GM21447 (cell line): ENCODE measurements around the gene TK2.
A peak's percentile ranks its signal among the peaks of the same experiment; 100 is the strongest.
"Not testable (repeated sequence)": the region's sequence is repeated elsewhere in the genome, so short reads cannot be mapped to it uniquely, and the experiment has no call there.

Experiments
- ATAC-seq: cut with Tn5 transposase; IDR thresholded peaks from one replicate; pipeline ENCODE4 v1.9.1; 2021; ENCODE audit not compliant: unreplicated experiment

Gene TK2

DNA sequence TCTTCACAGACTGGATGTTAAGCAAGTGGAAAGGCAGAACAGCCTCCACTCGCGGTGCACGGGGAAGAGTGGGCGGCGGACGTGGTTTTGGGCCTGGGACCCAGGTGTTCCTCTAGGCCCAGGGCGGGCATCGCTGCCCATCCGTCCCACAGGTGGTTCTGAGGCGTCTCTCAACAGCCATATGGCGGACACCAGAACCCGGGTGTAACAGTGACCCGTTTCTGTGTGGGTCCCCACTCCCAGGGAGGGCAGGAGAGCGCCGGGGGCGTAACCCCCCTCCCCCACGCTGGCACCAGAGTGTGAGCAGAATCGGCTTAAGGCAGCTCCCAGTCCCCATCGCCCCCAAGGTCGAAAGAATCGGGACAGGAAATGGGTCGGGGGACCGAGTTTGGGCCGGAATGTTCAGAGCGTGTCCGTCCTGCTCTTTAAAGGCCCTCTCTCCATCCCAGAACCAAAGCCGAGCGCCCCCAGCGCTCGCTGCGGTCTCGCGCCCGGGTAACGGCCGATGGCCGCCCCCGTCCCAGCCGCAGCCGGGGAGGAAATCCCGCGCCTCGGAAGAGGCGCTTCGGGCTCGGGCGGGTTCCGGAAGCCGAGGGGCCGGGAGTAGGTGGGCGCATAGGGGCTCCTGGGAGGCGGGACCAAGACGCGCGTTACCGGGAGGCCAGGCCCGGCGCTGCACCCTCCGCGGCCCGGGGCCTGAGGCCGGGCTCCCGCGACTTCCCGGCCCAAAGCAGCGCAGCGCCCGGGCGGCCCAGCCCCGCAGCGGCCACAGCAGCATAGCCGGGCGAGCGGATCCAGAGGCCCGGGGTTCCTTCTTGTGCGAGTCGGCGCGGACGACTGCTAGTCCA is at the start of gene TK2:
TK2 (minus strand) TSS at position 839 of the 848 bp plus-strand sequence; CDS start at position 778, 61 bp downstream.
- ATAC-seq: no peak

DNA sequence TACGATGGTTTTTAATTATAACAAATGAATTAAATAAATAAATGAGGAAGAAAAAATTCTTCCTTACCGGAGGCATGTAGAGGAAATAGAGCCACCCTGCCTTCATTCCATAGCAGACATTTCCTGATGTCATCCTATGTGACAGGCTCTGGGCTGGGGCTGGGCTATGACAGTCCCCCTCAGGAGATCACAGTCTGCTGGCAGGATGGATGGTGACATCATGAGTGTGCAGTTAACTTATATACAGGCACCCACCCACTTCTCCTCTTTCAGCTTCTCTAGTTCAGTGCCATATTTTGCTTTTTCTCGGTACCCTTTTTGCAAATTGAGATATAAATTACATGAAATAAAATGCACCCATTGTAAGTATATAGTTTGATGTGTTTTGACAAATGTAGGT is 48.2 kb upstream of the TK2 start:
- ATAC-seq: no peak

DNA sequence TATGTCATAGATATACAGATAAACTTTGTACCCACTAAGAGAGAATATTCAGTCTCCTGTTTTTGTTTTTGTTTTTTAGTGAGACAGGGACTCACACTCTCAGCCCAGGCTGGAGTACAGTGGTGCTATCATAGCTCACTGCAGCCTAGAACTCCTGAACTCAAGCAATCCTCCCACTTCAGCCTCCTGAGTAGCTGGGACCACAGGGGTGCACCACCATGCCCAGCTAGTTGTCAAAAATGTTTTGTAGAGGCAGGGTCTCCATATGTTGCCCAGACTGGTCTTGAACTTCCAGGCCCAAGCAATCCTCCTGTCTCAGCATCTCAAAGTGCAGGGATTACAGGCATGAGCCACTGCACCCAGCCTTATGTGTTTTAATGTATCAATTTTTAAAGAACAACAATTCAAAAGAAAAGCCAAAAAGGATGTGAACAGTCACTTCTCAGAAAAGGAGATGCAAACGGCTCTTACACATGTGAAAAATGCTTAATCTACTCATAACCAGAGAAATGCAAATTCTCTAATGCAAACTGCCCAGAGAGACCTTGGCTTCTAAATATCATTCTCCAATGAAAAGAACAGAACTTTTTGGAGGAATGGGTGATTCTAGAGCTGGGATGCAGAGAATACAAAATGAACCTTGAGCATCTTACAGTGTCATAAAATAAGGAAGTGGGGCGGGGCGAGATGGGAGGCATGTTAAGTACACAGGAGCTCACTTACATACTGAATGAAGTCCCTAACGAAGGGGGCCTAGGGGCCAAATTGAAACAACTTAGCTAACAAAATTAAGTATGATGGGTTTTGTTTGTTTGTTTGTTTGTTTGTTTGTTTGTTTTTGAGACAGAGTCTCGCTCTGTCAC is 47.3 kb upstream of the TK2 start:
- ATAC-seq: no peak

DNA sequence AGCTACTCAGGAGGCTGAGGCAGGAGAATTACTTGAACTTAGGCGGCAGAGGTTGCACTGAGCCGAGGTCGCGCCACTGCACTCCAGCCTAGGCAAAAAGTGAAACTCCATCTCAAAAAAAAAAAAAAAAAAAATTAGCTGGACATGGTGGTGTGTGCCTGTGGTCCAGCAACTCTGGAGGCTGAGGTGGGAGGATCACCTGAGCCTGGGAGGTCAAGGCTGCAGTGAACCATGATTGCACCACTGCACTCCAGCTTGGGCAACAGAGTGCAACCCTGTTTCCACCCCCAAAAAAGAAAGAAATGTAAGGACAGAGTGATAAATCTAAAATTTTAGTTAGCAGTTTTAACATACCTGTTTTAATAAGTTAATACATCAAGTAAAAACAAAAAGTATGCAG is 46.6 kb upstream of the TK2 start:
- not testable (repeated sequence) for ATAC-seq

DNA sequence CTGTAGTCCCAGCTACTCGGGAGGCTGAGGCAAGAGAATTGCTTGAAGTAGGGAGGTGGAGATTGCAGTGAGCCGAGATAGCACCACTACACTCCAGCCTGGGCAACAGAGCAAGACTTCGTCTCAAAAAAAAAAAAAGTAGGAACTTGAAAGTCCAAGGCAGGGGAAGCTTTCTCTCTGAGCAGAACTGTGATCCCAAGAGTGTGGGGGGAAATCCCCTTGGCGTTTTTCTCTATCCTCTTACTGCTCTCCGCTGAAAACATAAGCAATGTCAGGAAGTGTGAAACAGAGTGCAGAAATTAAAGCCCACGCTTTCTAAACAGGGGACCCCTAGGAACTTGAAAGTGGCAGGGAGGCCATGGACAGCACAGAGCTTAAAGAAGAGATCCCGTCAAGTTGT is 44.8 kb upstream of the TK2 start:
- ATAC-seq: no peak

DNA sequence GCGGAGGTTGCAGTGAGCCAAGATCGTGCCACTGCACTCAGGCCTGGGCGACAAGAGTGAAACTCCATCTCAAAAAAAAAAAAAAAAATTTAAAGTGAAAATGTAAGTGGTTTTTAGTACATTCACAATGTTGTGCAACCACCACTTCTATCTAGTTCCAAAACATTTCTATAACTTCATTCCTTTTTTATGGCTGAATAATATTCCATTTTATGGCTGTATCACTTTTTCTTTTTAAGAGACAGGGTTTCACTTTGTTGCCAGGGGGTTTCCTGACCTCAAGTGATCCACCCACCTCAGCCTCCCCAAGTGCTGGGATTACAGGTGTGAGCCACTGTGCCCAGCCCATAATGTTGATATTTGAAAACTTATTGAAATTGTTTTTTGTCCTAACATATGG is 42.9 kb upstream of the TK2 start:
- ATAC-seq: no peak

DNA sequence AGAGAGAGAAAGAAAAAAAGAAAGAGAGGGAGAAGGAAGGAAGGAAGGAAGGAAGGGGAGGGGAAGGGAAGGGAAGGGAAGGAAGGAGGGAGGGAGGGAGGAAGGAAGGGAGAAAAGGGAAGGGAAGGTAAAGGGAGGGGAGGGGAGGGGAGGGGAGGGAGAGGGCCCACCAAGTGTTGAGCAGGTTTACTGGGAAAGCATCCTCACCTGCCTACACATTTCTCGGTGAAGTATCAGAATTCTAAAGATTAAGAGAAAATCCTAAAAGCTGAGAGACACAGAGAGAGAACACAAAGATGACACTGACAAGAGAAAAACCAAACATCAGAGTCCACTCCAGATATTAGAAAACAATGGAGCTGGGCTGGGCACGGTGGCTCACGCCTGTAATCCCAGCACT is 42.3 kb upstream of the TK2 start:
- ATAC-seq: no peak

DNA sequence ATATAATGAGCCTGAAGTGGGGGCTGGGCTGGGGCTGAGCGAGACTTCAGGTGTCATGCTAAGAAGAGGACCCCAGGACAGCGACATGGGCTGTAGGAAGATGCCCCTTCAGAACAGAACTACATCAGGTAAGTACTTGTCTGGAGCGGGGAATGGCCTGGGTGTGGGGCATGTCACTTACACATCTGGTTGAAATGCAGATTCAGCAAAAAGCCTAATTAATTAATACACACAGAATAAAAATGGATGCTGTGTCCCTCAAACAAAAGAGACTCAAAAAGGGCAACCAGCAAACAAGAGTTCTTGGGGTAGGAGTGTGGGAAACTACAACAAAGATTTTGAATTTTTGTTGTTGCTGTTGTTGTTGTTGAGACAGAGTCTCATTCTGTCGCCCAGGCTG is 41.1 kb upstream of the TK2 start:
- ATAC-seq: no peak

DNA sequence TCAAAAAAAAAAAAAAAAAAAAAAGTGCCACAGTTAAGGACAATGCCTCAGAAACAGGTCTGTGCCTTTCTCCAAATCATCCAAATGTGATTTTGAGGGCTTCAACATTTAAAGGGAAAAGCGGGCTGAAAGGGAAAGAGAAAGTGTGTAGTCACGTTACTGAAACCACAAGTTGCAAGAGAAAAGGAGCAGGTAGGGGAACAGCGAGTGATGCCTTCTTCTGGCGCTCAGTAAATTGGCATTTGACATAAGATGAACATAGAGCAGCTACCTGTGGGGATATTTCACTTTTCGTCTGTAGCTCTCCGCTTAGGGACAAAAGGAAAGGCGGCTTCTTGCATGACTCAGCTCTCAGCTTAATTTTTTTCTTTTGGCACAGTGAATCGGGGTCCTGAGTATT is 40.4 kb upstream of the TK2 start:
- no peak for ATAC-seq

DNA sequence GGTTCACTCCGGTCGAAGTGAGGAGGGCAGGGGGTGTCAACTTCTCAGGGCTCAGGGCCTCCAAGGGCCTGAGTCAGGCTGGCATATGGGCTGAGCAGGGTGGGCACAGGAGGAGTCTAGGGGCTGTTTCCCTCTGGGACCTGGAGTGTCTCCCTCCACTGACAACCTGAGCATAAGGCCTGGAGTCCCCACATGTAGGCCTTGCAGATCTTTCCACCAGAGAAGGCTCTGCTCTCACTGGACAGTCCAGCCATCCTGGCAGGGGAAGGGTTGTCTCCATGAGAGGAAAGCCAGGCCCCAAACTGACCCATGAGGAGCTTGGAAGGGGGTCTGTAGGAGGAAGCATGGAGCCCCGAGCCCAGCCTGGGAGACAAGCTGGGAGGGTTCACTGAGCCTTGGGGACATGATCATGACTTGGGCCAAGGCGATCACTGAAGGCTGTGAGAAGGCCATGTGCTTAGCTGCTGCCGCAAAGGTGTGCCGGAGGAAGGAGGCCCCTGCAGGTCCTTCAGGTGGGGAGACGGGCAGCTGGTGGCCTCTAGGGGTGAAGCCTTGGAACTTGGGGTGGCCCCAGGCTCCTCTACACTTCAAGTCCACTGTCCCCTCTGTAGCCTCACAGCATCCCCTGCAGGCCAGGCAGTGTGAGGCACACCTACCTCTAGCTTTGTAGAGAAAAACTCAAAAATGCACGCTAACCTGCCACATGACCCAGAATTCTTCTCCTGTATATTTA is 39.2 kb upstream of the TK2 start:
- peak; percentile 73 for ATAC-seq

DNA sequence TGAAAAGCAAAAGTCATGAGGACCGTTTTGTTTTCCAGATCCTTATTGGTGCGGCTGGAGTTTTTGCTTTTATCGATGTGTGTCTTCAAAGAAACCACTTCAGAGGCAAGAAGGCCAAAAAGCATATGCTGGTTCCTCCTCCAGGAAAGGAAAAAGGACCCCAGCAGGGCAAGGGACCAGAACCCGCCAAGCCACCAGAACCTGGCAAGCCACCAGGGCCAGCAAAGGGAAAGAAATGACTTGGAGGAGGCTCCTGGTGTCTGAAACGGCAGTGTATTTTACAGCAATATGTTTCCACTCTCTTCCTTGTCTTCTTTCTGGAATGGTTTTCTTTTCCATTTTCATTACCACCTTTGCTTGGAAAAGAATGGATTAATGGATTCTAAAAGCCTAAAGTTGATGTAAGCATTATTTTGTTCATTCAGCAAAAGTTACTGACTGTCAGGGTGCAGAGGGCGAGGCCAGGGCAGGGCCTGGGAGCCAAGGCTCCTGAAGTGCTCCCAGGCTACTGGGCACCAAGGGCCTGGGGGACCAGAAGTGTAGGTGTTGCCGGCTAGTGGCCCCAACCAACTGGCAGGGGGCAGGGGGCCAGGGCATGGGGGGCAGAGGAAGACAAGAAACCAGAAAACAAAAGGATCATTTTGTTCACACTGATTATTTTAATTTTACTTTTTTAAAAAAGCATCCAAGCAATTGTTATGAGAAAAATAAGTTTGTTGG is 38.1 kb upstream of the TK2 start:
- no peak for ATAC-seq

DNA sequence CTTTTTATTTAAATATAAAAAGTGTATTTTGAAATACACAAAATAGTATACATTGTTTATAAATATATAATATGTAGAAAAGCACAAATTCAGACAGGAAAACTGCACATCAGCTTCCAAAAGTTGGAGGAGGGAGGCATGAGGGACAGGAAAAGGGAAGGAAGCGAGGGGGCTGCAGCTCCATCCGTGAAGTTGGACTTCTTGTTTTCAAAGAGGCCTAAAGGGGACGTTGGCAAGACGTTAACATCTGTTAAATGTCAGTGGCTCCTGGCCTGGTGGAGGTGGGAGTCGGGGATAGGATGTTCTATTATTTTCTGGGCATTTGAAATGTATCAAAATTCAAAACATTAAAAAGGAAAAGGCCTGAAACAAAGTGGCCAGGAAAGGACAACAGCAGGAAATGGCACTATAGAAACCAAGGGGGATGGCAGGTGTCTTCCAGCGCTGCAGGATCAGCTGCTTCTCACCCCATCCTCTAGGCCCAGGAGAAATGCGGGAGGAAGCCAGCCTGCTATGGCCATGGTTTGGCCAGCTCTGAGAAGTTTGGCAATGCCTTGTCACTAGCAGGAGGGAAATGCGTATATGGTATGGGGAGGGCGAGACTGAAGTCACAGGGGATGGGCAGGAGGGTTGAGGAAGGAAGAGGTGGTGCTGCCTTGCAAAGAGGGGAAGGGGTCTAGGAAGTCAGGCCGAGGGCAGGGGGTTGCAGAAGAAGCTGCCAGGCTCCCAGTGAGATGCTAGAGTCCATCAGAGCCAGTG is 35.7 kb upstream of the TK2 start:
- no peak for ATAC-seq

DNA sequence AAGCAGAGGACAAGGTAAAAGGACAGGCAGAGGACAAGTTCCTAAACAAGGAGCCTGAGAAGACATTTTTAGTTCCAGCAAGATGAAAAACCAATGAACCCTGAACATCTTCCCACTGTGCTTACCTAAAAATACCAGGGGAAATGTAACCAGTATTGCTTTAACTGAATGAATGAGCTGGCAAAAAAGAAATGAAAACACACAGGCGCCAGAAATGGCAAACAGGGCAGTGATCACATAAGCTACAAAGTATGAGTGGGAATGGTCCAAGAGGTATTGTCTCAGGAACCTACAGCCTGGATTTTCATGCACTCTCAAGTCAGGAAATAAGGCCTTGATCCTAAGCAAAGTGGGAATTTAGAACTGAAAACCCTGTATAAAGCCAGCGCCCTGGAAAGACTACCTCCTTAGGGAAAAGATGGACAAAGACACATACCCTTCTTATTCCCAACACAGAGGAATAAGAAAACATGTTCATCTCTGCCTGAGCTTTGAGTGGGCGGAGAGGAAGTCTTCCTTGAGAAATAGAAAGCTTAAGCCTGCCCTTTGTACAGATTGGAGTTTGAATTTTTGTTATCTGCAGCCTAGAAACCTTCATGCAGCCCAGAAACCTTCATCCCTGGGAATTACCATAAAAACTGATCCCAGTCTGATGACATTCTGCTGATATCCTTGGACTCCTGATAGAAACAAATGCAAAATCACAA is 31.5 kb upstream of the TK2 start:
- ATAC-seq: no peak

DNA sequence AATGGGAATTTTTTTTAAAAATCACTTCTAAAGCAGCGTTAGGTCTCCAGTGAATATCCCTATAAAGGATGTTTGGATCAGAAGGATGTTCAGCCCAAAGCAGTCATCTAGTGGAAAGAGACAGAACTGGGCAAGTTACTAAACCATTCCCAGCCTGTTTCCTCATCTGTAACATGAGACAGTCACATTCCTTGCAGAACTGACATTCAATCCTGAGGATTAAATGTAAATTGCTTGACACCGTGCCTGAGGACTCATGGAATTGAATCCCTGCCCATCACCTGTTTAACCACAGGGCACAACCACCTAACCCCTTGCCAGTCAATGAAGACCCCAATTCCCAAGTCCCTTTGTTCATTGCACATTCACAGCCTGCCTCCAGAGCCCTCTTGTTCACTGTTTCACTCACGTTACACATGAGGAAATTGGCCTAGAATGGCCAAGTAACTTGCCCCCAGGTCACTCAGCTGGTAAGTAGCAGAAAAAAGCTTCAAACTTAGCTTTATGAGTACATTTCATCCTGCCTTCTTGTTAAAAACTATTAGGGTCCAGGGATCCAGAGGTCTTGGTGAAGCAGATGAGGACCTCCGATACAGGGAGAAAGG is 30.8 kb upstream of the TK2 start:
- no peak for ATAC-seq

DNA sequence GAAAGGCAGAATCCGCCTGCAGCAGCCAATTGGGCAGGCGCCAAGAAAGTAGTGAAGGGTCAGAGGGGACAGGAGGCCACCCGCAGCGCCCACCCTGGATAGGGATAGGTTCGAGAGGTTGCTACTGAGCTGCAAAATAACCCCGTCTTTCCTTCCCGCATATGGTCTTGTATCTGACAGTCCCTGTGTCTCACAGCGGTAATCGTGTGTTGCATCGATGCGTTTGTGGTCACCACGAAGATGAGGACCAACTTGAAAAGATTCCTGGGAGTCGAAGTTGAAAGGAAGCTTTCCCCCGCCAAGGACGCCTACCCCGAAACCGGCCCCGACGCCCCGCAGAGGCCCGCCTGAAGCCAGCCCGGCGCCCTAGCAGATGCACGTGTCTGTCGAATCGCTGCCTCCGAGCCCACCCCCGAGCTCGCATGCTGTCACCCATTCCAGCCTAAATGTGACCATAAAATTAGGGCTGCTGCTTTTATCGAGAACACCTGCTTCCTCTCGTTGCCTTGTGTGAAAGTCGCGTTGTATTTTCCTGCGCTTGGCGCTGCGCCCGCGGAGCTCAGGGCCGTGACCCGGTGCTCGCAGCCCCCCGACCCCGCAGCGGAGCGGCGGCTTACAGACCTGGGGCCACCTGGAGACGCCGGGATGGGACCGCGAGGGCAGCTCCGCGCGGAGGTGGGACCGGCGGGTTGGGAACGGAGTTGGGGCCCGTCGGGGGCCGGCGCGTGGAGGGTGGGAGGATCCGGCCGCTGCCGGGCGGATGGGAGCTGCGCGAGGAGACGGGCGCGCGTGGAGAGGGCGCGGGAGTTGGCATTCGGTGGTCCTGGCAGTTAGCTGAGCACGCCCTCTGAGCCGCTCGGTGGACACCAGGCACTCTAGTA is 29.0 kb upstream of the TK2 start, which contains the start of gene CMTM2:
CMTM2 (plus strand) TSS at position 813 of the 881 bp plus-strand sequence. CDS start 145 bp downstream, outside the sequence.
- ATAC-seq: no peak

DNA sequence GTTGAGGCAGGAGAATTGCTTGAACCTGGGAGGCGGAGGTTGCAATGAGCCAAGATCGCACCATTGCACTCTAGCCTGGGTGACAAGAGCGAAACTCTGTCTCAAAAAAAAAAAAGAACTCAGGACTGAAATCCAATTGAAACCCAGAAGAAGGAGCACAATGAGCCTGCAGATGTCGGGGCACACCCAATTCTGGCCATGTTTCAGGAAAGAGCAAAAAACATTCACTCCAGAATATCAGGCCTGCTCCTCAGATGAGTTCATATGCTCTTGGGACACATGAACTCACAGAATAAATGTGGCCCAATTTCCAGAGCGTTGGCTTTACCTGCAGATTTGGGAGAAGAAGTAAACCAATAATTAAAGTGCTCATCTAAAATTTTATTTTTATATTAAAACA is 26.4 kb upstream of the TK2 start:
- no peak for ATAC-seq

DNA sequence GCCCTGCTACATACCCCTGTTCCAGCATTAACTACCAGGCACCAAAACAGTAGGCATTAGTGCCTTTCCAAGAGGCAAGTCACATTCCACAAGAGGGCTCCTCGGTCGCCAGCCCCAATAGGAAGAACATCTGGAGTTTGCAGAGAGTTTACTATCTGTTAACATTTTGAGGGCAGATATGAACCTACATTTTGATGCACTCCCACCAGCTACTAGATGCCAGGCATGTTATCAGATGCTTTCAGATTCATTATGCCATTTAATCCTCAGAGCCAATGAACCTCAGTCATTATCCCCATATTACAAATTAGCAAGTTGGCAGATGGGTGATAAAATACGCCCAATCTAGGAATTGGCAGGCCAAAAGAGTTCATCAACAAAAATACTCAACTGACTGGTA is 25.1 kb upstream of the TK2 start:
- no peak for ATAC-seq

DNA sequence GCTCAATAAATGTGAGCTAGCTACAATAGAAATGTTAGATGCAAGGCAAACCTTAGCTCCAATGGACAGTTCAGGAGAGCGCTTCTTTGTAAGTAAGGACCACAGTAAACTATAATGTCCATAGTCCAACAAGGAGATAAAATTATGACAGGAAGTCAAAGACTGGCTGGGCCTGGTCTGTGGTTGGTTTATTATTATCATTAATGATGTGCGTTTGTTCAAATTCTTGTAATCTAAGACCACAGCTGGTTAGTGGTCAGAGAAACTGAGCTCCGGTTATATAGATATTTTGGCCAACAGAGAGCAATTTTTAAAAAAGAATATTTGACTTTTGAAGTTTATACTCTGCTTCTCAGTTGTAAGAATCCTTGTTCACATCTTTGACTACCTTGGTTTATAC is 24.6 kb upstream of the TK2 start:
- no peak for ATAC-seq
